K562 (cell line): Measurements from ENCODE around the gene TMX4. TPM values are rescaled to one million over a fixed set of nuclear protein-coding genes. Genes with fewer than 3 reads are reported as not detected.

Experiments used
- ARID1B ChIP-seq: fragments of 450-650 bp; IDR thresholded peaks from 2 replicates; pipeline ENCODE4 v1.6.1; 2016; ENCODE audit warnings: antibody characterized with exemption, mild to moderate bottlenecking, inconsistent platforms
- DEAF1 ChIP-seq: fragments of 450-650 bp; formaldehyde crosslinking; IDR thresholded peaks from 2 replicates; pipeline ENCODE4 v1.4.0; 2020; ENCODE audit warnings: mild to moderate bottlenecking, moderate library complexity
- FUS ChIP-seq: fragments of 200-400 bp; formaldehyde crosslinking; optimal IDR thresholded peaks from 2 replicates; pipeline ENCODE3; 2017; ENCODE audit warnings: low read depth, low read length
- GATAD2A ChIP-seq: fragments of 450-650 bp; IDR thresholded peaks from 2 replicates; pipeline ENCODE4 v1.6.1; 2017
- HLTF ChIP-seq: fragments of 450-650 bp; IDR thresholded peaks from 2 replicates; pipeline ENCODE4 v1.6.1; 2016
- HNRNPL ChIP-seq: fragments of 200-400 bp; formaldehyde crosslinking; IDR thresholded peaks from 2 replicates; pipeline ENCODE4 v1.6.1; 2017; ENCODE audit warnings: low read depth, mild to moderate bottlenecking, low read length
- KLF10 ChIP-seq: fragments of 250-450 bp; sonication (Bioruptor Pico); IDR thresholded peaks from 2 replicates; pipeline ENCODE4 v1.6.1; 2021; ENCODE audit warnings: matching md5 sums
- MTA1 ChIP-seq: fragments of 450-650 bp; IDR thresholded peaks from 2 replicates; pipeline ENCODE4 v1.6.1; 2017; ENCODE audit warnings: borderline replicate concordance
- MYNN ChIP-seq, 2 experiments: sonication (generic); formaldehyde crosslinking in 1 of 2; IDR thresholded peaks; 2 replicates each; pipeline versions ENCODE4 v1.5.0 to v1.6.1; 2016 to 2020; ENCODE audit warnings: antibody characterized with exemption in 1 of 2, missing genetic modification reagents in 1 of 2
- TCF7L2 ChIP-seq: fragments of 150-350 bp; IDR thresholded peaks from 2 replicates; pipeline ENCODE4 v1.6.1; 2016; ENCODE audit warnings: low read depth, mild to moderate bottlenecking, low read length, moderate library complexity
- U2AF1 ChIP-seq: fragments of 200-400 bp; formaldehyde crosslinking; optimal IDR thresholded peaks from 2 replicates; pipeline ENCODE3; 2017; ENCODE audit warnings: mild to moderate bottlenecking, low read depth, low read length, moderate library complexity
- XRCC5 ChIP-seq: fragments of 200-400 bp; formaldehyde crosslinking; IDR thresholded peaks from 2 replicates; pipeline ENCODE4 v1.6.1; 2017; ENCODE audit warnings: low read depth, mild to moderate bottlenecking, low read length
- YBX1 ChIP-seq: fragments of 450-650 bp; IDR thresholded peaks from 2 replicates; pipeline ENCODE4 v1.7.1; 2016; ENCODE audit warnings: mild to moderate bottlenecking
- YY1 ChIP-seq, 3 experiments: IDR thresholded peaks; 2 replicates each; pipeline ENCODE4 v1.6.1; 2011; ENCODE audit warnings: low read length in 2 of 3, mild to moderate bottlenecking in 2 of 3, moderate library complexity in 2 of 3, borderline replicate concordance in 1 of 3, control low read depth in 1 of 3, low read depth in 1 of 3; ENCODE audit not compliant: insufficient read depth in 3 of 3, insufficient replicate concordance in 2 of 3, control insufficient read depth in 1 of 3, insufficient read length in 1 of 3; ENCODE audit errors: extremely low read depth in 1 of 3
- ZFX ChIP-seq: sonication (generic); formaldehyde crosslinking; IDR thresholded peaks from 2 replicates; pipeline ENCODE4 v1.8.0; 2022; ENCODE audit warnings: mild to moderate bottlenecking, missing genetic modification reagents, moderate library complexity
- ZNF445 ChIP-seq: fragments of 250-450 bp; sonication (Bioruptor Pico); IDR thresholded peaks from 2 replicates; pipeline ENCODE4 v1.4.0; 2020; ENCODE audit warnings: low read depth, mild to moderate bottlenecking, moderate library complexity
- ZNF668 ChIP-seq: fragments of 250-450 bp; sonication (Bioruptor Pico); IDR thresholded peaks from 2 replicates; pipeline ENCODE4 v1.8.0; 2022; ENCODE audit warnings: mild to moderate bottlenecking, inconsistent platforms
- ZNF695 ChIP-seq: fragments of 450-650 bp; formaldehyde crosslinking; IDR thresholded peaks from 2 replicates; pipeline ENCODE4 v1.4.0; 2020; ENCODE audit warnings: mild to moderate bottlenecking, moderate library complexity
- polyA plus RNA-seq, 8 experiments: library from polyadenylated mRNA; depleted of rRNA in 4 of 8; stranded (reverse) in 5 of 8; unstranded in 3 of 8; fragments of >200 nt; fragmentation: Nextera tagmentation in 2 of 8; fragmentation: Illumina TruSeq in 1 of 8; extraction: Ambion mirVana in 2 of 8; extraction: Trizol in 1 of 8; gene quantifications; 2 replicates each; pipeline versions ENCODE4 v1.2.1 to v1.2.3, GENCODE V29; 2011 to 2014; ENCODE audit warnings: inconsistent platforms in 1 of 8, missing spikeins in 1 of 8
- total RNA-seq, 7 experiments: library from RNA; depleted of rRNA in 6 of 7; stranded (reverse); fragments of >200 nt in 6 of 7; fragmentation: Illumina TruSeq in 2 of 7; extraction: Trizol in 2 of 7; gene quantifications; 2 replicates each; pipeline versions ENCODE4 v1.2.1 to v1.2.3, GENCODE V29; 2011 to 2021; ENCODE audit warnings: low replicate concordance in 1 of 7
- TF ChIP-seq, protein P1 (sequence below): sonication (generic); formaldehyde crosslinking; IDR thresholded peaks from 2 replicates; pipeline ENCODE4 v1.8.0; 2022; ENCODE audit warnings: mild to moderate bottlenecking, missing genetic modification reagents
- TF ChIP-seq, protein P2 (sequence below): sonication (generic); formaldehyde crosslinking; IDR thresholded peaks from 2 replicates; pipeline ENCODE4 v1.8.0; 2022; ENCODE audit warnings: mild to moderate bottlenecking, missing genetic modification reagents

The TMX4 gene
- total and polyA plus RNA-seq, 9 of the 15 experiments (the other 6 are each of a cell fraction or from before 2014, with no cell fraction given) = 4.4 to 19.3 (median 10.8) TPM

DNA sequence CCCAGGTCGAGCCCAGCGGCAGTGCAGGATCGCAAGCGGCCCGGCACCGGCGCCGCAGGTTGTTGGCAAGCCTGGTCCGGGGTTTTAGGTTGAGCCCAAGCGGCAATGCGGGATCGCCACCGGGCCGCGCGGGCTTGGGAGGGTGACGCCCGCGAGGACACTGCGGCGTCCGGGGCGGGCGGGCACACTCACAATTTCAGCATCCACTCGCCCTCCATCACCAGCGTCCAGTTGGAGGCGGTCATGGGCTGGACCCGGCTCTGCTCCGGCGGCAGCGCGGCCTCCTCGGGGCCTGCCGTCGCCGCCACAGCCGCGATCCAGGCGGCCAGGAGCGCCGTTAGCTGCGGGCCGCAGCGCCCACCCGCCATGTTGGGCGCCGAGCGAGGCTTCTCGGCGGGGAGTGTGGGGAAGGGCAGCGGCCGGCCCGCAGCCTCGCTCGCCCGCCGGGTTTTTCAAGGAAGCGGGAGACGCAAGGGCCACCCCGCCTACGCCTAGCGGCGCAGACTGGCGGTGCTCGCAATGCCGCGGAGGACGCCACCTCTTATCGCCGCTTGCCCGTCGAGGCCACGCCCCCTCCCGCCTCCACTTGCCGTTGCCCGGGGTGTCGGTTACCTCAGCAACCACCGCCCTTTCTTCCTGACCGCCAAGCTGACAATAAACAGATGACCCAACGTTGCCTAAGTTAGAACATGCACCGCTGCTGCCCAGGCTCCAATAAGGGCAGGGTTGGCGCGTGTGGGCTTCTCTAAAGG lies at the start of gene TMX4 (continued):
- TF ChIP-seq ZNF668 (CRISPR knock-in tag) (no peak), KLF10 (CRISPR knock-in tag) (no peak), ZFX (peak; percentile 95), MTA1 (no peak), YBX1 (no peak), GATAD2A (no peak), HLTF (no peak), MYNN (IDR thresholded peaks at IDR 0.05) (peak; percentile 99), MYNN (CRISPR knock-in tag; IDR thresholded peaks at IDR 0.05) (peak; percentile 89), ARID1B (peak; percentile 11; the same call in 1 of the 2 replicates), TCF7L2 (peak; percentile 46; the same call in 1 of the 2 replicates), FUS (no peak), XRCC5 (no peak), DEAF1 (CRISPR knock-in tag) (no peak), HNRNPL (0 out of 2 replicates have a peak, but pooled peaks have one; percentile 48), YY1 (IDR thresholded peaks at IDR 0.05; ENCODE audit: borderline replicate concordance in 1 of 3, control insufficient read depth in 1 of 3, extremely low read depth in 1 of 3, insufficient read depth in 3 of 3, insufficient read length in 1 of 3, insufficient replicate concordance in 2 of 3, low read depth in 1 of 3, low read length in 2 of 3) (peak; percentile 32 to 78 (median 65)), ZNF695 (CRISPR knock-in tag) (no peak), U2AF1 (peak; percentile 20), ZNF445 (CRISPR knock-in tag) (no peak)
- TF ChIP-seq, protein P1, sequence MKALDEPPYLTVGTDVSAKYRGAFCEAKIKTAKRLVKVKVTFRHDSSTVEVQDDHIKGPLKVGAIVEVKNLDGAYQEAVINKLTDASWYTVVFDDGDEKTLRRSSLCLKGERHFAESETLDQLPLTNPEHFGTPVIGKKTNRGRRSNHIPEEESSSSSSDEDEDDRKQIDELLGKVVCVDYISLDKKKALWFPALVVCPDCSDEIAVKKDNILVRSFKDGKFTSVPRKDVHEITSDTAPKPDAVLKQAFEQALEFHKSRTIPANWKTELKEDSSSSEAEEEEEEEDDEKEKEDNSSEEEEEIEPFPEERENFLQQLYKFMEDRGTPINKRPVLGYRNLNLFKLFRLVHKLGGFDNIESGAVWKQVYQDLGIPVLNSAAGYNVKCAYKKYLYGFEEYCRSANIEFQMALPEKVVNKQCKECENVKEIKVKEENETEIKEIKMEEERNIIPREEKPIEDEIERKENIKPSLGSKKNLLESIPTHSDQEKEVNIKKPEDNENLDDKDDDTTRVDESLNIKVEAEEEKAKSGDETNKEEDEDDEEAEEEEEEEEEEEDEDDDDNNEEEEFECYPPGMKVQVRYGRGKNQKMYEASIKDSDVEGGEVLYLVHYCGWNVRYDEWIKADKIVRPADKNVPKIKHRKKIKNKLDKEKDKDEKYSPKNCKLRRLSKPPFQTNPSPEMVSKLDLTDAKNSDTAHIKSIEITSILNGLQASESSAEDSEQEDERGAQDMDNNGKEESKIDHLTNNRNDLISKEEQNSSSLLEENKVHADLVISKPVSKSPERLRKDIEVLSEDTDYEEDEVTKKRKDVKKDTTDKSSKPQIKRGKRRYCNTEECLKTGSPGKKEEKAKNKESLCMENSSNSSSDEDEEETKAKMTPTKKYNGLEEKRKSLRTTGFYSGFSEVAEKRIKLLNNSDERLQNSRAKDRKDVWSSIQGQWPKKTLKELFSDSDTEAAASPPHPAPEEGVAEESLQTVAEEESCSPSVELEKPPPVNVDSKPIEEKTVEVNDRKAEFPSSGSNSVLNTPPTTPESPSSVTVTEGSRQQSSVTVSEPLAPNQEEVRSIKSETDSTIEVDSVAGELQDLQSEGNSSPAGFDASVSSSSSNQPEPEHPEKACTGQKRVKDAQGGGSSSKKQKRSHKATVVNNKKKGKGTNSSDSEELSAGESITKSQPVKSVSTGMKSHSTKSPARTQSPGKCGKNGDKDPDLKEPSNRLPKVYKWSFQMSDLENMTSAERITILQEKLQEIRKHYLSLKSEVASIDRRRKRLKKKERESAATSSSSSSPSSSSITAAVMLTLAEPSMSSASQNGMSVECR (CRISPR knock-in tag) = no peak
- TF ChIP-seq, protein P2, sequence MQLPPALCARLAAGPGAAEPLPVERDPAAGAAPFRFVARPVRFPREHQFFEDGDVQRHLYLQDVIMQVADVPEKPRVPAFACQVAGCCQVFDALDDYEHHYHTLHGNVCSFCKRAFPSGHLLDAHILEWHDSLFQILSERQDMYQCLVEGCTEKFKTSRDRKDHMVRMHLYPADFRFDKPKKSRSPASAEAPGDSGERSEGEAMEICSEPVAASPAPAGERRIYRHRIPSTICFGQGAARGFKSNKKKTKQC (CRISPR knock-in tag) = peak; percentile 49; the same call in 1 of the 2 replicates
